GM21515 (cell line): ENCODE results near the gene CIROP.

ENCODE experiments used
- ATAC-seq: cut with Tn5 transposase; IDR thresholded peaks from one replicate; pipeline ENCODE4 v1.9.1; 2021; ENCODE audit not compliant: unreplicated experiment

CIROP gene

GRCh38 chr14:23052182-23052623 is 52.6 kb downstream of the CIROP start:
- ATAC-seq = no peak

- ATAC-seq = no peak
These were observed 53.4 kb downstream of the CIROP start for GRCh38 chr14:23051141-23052057.
